HL-60 (cell line): Measurements from ENCODE around the gene KPNA1.

Experiments used
- POLR2AphosphoS5 ChIP-seq: IDR thresholded peaks from 2 replicates; pipeline ENCODE4 v1.6.1; 2012; ENCODE audit warnings: low read depth
- SPI1 ChIP-seq: IDR thresholded peaks from 2 replicates; pipeline ENCODE4 v1.6.1; 2012; ENCODE audit warnings: low read depth, mild to moderate bottlenecking, borderline replicate concordance
- TF ChIP-seq, protein P1 (sequence below): IDR thresholded peaks from one replicate; pipeline ENCODE4 v1.5.1; 2011; ENCODE audit warnings: low read length, control low read depth, inconsistent platforms; ENCODE audit not compliant: insufficient read depth
- TF ChIP-seq, protein P2 (sequence below): IDR thresholded peaks from 2 replicates; pipeline ENCODE4 v1.6.1; 2012; ENCODE audit warnings: low read depth; ENCODE audit not compliant: insufficient replicate concordance

- TF ChIP-seq, protein P1, sequence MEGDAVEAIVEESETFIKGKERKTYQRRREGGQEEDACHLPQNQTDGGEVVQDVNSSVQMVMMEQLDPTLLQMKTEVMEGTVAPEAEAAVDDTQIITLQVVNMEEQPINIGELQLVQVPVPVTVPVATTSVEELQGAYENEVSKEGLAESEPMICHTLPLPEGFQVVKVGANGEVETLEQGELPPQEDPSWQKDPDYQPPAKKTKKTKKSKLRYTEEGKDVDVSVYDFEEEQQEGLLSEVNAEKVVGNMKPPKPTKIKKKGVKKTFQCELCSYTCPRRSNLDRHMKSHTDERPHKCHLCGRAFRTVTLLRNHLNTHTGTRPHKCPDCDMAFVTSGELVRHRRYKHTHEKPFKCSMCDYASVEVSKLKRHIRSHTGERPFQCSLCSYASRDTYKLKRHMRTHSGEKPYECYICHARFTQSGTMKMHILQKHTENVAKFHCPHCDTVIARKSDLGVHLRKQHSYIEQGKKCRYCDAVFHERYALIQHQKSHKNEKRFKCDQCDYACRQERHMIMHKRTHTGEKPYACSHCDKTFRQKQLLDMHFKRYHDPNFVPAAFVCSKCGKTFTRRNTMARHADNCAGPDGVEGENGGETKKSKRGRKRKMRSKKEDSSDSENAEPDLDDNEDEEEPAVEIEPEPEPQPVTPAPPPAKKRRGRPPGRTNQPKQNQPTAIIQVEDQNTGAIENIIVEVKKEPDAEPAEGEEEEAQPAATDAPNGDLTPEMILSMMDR, result no peak
- TF ChIP-seq SPI1 (no peak), POLR2AphosphoS5 (no peak)
- TF ChIP-seq, protein P2, sequence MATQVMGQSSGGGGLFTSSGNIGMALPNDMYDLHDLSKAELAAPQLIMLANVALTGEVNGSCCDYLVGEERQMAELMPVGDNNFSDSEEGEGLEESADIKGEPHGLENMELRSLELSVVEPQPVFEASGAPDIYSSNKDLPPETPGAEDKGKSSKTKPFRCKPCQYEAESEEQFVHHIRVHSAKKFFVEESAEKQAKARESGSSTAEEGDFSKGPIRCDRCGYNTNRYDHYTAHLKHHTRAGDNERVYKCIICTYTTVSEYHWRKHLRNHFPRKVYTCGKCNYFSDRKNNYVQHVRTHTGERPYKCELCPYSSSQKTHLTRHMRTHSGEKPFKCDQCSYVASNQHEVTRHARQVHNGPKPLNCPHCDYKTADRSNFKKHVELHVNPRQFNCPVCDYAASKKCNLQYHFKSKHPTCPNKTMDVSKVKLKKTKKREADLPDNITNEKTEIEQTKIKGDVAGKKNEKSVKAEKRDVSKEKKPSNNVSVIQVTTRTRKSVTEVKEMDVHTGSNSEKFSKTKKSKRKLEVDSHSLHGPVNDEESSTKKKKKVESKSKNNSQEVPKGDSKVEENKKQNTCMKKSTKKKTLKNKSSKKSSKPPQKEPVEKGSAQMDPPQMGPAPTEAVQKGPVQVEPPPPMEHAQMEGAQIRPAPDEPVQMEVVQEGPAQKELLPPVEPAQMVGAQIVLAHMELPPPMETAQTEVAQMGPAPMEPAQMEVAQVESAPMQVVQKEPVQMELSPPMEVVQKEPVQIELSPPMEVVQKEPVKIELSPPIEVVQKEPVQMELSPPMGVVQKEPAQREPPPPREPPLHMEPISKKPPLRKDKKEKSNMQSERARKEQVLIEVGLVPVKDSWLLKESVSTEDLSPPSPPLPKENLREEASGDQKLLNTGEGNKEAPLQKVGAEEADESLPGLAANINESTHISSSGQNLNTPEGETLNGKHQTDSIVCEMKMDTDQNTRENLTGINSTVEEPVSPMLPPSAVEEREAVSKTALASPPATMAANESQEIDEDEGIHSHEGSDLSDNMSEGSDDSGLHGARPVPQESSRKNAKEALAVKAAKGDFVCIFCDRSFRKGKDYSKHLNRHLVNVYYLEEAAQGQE, result no peak
Measured at GRCh38 chr3:122538956-122539490, 24.3 kb upstream of the KPNA1 start.
